HG03097 (cell line): ENCODE data around the gene PMFBP1.

Experiments
- ATAC-seq: cut with Tn5 transposase; IDR thresholded peaks from one replicate; pipeline ENCODE4 v1.9.1; 2021; ENCODE audit not compliant: unreplicated experiment, low FRiP score

PMFBP1 gene

DNA sequence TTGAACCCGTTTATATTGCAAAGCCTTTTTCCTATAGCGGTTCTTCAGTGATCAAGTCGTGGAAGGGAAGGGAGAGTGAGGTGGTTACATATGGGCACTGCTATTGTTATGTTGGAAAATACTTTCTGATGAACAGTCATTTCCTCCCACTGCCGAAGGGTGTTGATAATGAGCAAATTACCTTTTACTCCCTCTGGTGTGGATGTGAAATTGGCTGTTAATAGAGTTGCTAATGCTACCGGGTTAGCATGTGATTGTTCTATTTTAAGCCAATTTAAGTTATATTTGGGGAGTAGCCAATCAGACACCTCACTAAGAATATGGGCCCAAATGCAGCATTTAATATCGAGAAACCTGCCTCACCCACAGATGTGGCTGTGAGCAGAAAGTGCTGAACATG is 15.6 kb upstream of the PMFBP1 start:
- ATAC-seq, result no peak

- no peak for ATAC-seq
These were observed 11.0 kb upstream of the PMFBP1 start for GRCh38 chr16:72182976-72183375.

DNA sequence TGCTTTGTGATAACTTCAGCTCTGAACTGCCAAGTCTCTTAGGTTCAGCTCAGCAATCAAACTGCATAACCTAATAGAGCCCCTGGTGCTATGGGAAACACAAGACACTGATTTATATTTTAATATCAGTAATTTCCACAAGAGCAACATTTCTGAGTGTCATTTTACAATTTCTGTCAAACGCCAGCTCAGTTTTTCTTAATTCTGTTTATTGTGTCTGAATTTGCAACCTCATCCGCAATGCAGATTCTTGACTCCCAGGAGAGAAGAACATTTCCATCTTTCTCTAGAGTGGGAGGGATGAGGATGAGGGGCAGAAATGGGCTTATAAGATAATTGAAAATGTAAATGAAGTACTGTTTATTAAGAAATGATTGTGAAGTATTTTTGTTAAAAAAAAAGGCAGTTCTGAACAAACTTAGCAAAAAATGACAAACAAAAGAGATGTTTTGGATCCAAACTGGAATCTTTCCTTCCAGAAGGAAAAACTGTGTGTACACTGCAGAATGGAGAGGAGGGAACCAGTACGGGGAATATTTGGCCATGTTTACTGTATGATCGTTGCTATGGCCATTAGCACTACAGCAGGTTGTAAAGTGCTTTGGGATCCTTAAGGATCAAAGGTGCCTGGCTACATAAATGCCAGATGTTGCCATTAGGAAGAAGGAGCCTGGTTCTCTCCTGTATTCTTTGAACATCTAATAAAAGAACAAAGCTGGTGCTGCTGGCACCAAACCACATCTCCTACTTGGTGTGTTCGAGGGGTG is 7.4 kb upstream of the PMFBP1 start:
- no peak for ATAC-seq

- no peak for ATAC-seq
These were observed 2.8 kb upstream of the PMFBP1 start for GRCh38 chr16:72174726-72175125.

DNA sequence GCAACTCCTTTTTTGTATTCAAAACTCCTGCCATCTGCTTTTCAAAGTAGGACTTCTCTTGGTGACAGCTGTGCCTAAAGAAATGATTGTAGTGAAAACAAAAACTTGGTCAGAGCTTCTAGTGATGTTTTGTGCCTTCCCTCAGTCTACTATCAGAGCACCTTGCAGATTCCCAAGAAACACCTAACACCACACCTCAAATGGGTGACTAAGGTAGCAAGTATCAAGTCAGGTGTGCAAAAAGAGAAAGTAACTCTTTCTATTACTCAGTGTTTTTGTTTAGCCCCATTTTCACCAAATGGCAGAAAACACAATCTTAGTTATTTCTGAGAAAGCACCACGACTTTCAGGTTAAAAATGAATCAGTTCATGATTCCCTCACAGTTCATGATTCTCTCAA is 2.0 kb upstream of the PMFBP1 start:
- no peak for ATAC-seq

- no peak for ATAC-seq
These were observed 719 bp downstream of the PMFBP1 start for GRCh38 chr16:72171236-72171635.

DNA sequence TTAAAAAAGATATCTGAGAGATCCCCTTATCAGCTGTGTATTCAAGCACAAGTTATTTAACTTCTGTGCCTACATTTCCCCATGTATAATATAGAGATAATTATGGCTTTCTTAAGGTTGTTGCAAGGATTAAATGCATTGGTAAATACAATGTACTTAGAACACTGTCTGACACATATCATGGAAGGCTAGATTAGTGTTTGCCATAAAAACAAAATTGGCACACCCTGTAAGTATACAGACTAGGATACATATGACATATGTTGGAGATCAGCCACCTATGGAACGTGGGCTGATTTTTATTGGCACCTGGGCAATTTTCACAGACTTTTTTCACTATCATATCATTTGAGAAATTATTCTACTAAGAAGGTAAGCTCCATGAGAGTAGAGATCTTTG is 2.2 kb downstream of the PMFBP1 start:
- ATAC-seq, result no peak

DNA sequence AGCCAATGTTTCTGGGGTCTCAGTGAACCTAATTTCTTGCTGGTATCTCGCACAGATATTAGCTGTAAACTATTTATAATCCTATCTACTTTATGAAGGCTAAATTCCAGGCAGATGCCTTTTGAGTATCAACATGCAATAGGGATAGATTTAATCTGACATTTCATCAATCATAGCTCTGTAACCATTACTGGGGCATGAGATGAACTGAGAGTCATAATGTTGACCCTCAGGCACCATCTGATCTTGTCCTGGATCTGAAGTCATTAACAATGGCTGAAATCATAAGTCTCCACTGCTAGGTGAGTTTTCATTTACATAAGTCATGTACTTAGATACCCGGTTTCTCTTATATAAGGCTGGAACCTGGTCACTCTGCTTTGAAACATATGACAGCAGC is 3.6 kb downstream of the PMFBP1 start:
- no peak for ATAC-seq

- ATAC-seq, result no peak
These were observed 4.9 kb downstream of the PMFBP1 start for GRCh38 chr16:72166954-72167561.

GRCh38 chr16:72166151-72166550 is 5.8 kb downstream of the PMFBP1 start:
- no peak for ATAC-seq

DNA sequence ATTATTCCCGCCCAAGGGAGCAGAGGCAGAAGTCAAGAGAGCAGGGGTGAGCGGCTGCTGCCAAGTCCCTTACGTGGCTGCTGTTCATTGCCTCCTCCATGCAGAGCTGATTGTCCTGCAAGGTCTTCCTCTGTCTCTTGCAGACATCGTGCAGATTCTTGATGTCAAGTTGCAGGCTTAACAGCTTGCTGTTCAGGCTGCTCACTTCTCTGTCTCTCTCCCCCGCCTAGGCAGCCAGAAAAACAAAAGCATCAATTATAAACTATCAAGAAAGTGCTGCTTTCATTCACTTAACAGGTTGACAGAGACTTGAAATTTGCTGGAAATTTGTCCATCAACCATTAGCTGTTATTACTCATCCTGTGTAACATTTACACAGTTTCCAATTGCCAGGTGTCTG is 7.3 kb downstream of the PMFBP1 start:
- no peak for ATAC-seq

DNA sequence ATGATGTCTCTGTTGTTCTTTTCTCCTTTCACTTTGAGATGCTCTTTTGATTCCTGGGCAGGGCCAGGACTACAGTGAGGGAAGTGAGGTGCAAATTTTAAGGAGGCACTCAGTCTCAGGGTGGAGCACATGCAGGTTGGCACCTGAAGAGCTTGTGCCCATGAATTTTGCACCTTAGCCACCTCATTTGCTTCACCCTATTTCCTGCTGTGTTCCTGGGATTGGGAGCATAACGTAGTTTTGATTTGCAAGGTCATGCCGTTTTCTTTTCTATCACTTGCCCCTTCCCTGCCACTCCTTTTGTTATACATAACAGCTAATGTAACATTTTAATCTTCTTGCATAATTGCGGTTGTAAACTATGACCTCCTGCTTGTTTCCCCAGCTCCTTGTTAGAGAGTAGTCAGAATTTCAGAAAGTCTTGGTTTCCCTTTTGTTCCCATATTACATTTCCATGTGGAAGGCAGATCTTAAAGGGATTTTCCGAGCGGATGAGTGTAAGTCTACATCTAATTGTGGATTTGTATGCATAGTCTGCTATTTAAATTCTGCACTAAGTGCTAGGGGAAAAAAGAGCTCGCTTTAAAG is 9.8 kb downstream of the PMFBP1 start:
- ATAC-seq, result no peak

DNA sequence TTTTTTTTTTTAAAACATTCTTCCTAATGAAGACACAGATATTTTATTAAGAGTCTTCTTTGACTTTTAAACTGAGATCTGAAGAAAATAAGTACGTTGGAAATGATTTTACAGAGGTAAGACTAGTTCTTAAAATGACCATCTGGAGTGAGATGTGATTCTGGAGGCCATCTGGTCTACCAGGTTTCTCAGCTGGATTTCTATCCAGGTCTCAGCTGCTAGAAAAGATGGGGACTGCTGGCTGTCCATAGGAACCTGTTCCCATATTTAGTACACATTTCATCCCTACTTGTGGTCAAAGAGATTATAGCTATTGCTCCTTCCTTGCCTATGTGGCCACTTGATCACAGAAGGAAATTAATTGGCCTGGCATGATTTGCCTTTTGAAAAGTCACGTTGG is 12.2 kb downstream of the PMFBP1 start:
- ATAC-seq, result no peak

GRCh38 chr16:72159386-72159785 is 12.6 kb downstream of the PMFBP1 start:
- no peak for ATAC-seq

GRCh38 chr16:72149676-72150464 is 22.1 kb downstream of the PMFBP1 start:
- ATAC-seq, result no peak

DNA sequence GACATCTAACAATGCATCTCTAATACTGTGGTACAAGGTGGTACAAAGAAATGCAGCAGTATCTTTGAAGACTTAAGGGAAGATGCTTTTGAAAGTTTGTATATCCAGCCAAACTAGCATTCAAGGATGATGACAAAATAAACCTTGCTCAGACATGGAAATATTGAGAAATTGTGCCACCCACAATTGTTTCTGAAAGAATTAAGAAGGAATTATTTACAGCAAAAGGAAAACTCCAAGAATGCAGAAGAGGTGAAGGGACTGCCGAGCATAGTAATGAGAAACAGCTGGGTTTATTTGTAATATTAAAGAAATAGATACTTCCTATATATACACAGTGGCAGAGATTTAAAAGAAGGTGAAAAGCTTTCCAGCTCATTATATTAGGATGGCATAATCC is 29.5 kb downstream of the PMFBP1 start:
- no peak for ATAC-seq

GRCh38 chr16:72139908-72140307 is 32.0 kb downstream of the PMFBP1 start:
- no peak for ATAC-seq

GRCh38 chr16:72138064-72138572 is 33.8 kb downstream of the PMFBP1 start:
- ATAC-seq, result no peak

GRCh38 chr16:72137380-72138063 is 34.4 kb downstream of the PMFBP1 start:
- no peak for ATAC-seq

- ATAC-seq, result no peak
These were observed 37.4 kb downstream of the PMFBP1 start for GRCh38 chr16:72134507-72134906.

- ATAC-seq, result no peak
These were observed 39.2 kb downstream of the PMFBP1 start for GRCh38 chr16:72132726-72133125.
